ENCODE measurements around the gene SPATA2L. TPM values are rescaled to one million over a fixed set of nuclear protein-coding genes. Genes with fewer than 3 reads are reported as not detected.
"Not testable (repeated sequence)": the region's sequence is repeated elsewhere in the genome, so short reads cannot be mapped to it uniquely, and the experiment has no call there.

SPATA2L gene
- polyA plus RNA-seq, 1 experiment: 2.6 TPM

GRCh38 chr16:89697161-89697615 lies 4.3 kb downstream of the SPATA2L start:
- Histone ChIP-seq H3K4me3 (ENCODE audit: low read depth, low read length) (no peak overlapping the region), H3K27me3 (ENCODE audit: control insufficient read depth, insufficient read depth, low read length) (no peaks in the 10 kb centered on the region), H3K9me3 (ENCODE audit: control insufficient read depth, insufficient read depth, low read length) (no peaks in the 10 kb centered on the region), H3K27ac (ENCODE audit: low read depth, low read length) (no peak overlapping the region)
- ChIA-PET CTCF (interaction anchor here (0.8 kb wide), 1 partner anchor 44 kb away, joined by 10 read pairs; no protein-coding TSS in a partner anchor), POLR2A (interaction anchor here (1.5 kb wide), 1 partner anchor 11 kb away, joined by 4 read pairs; the partner anchor contains the start of gene CDK10)
- TF ChIP-seq CTCF (IDR thresholded peaks at IDR 0.05; ENCODE audit: low read depth, low read length): no peak
- DNase-seq (ENCODE audit: low read depth, low spot score): no peak

- POLR2A ChIA-PET: no interaction called here
- Histone ChIP-seq H3K4me3 (ENCODE audit: low read depth, low read length) (no peak overlapping the region), H3K27me3 (ENCODE audit: control insufficient read depth, insufficient read depth, low read length) (no peaks in the 10 kb centered on the region), H3K9me3 (ENCODE audit: control insufficient read depth, insufficient read depth, low read length) (no peaks in the 10 kb centered on the region), H3K27ac (ENCODE audit: low read depth, low read length) (no peak overlapping the region)
- no peak for TF ChIP-seq CTCF (IDR thresholded peaks at IDR 0.05; ENCODE audit: low read depth, low read length)
- DNase-seq (ENCODE audit: low read depth, low spot score): no peak
- CTCF ChIA-PET: no interaction called here
These were observed 4.8 kb downstream of the SPATA2L start for GRCh38 chr16:89696670-89697128.

- ChIA-PET CTCF (no interaction called here), POLR2A (no interaction called here)
- TF ChIP-seq CTCF (IDR thresholded peaks at IDR 0.05; ENCODE audit: low read depth, low read length): no peak
- Histone ChIP-seq H3K4me3 (ENCODE audit: low read depth, low read length) (no peak overlapping the region), H3K9me3 (ENCODE audit: control insufficient read depth, insufficient read depth, low read length) (no peaks in the 10 kb centered on the region), H3K27me3 (ENCODE audit: control insufficient read depth, insufficient read depth, low read length) (no peaks in the 10 kb centered on the region), H3K27ac (ENCODE audit: low read depth, low read length) (no peak overlapping the region)
- no peak for DNase-seq (ENCODE audit: low read depth, low spot score)
These were observed 5.4 kb downstream of the SPATA2L start for GRCh38 chr16:89695875-89696669.

GRCh38 chr16:89695086-89695874 lies 6.2 kb downstream of the SPATA2L start:
- H3K27me3 ChIP-seq (ENCODE audit: control insufficient read depth, insufficient read depth, low read length): no peaks in the 10 kb centered on the region
- CTCF ChIA-PET: no interaction called here
- no peak overlapping the region for H3K4me3 ChIP-seq (ENCODE audit: low read depth, low read length)
- TF ChIP-seq CTCF (IDR thresholded peaks at IDR 0.05; ENCODE audit: low read depth, low read length): no peak
- no peaks in the 10 kb centered on the region for H3K9me3 ChIP-seq (ENCODE audit: control insufficient read depth, insufficient read depth, low read length)
- POLR2A ChIA-PET: interaction anchor here (0.6 kb wide), 1 partner anchor 103 kb away, joined by 6 read pairs; no protein-coding TSS in a partner anchor
- DNase-seq (ENCODE audit: low read depth, low spot score): no peak
- H3K27ac ChIP-seq (ENCODE audit: low read depth, low read length): no peak overlapping the region

GRCh38 chr16:89694784-89695085 lies 6.8 kb downstream of the SPATA2L start:
- CTCF ChIA-PET; POLR2A ChIA-PET; H3K27me3 ChIP-seq (ENCODE audit: control insufficient read depth, insufficient read depth, low read length); H3K4me3 ChIP-seq (ENCODE audit: low read depth, low read length); H3K27ac ChIP-seq (ENCODE audit: low read depth, low read length); H3K9me3 ChIP-seq (ENCODE audit: control insufficient read depth, insufficient read depth, low read length); DNase-seq (ENCODE audit: low read depth, low spot score): not testable (repeated sequence)

Data from AG04450 (cell line).